ENCODE measurements around the gene PLCB4. TPM values are rescaled to one million over a fixed set of nuclear protein-coding genes. Genes with fewer than 3 reads are reported as not detected.

PLCB4 gene
- total RNA-seq, 1 experiment from 2014 or later: 10.1 TPM

DNA sequence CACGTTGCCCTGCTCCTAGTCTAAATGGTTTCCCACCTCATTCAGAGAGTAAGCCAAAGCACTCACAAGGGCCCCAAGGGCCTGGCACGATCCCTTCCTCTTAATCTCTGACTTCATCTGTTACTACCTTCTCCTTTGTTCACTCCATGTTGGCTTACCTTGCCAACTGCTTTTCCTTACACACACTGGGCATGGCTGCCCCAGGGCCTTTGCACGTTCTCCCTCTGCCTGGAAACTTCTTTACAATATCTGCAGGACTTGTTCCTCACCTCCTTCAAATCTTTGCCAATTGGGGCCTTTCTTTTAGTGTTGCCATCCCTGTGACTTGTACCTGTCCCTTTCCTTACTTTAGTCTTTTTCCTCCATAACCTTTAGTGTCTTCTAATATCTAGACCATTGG, 73.9 kb downstream of the PLCB4 start:
- Mint-ChIP-seq H3K36me3 (ENCODE audit: insufficient read depth in 1 of 3, low read depth in 3 of 3) (peaks cover 2 to 15% (median 11%) of the 10 kb centered on the region in 3 experiments; a peak in 6 of 7 replicates), H3K4me1 (peaks cover 8 to 14% of the 10 kb centered on the region in 2 experiments), H3K4me3 (no peak overlapping the region), H3K27me3 (ENCODE audit: low read depth) (no peaks in the 10 kb centered on the region), H3K27ac (no peak overlapping the region; a peak in 1 of 7 replicates), H3K9me3 (peaks cover 4 to 10% of the 10 kb centered on the region in 2 experiments; a peak in 4 of 5 replicates)
- Histone ChIP-seq H3K4me1 (ENCODE audit: insufficient read depth, low read length) (no peaks in the 10 kb centered on the region), H4K5ac (ENCODE audit: insufficient read length, low read depth, low read length) (no peak overlapping the region), H3K4me2 (ENCODE audit: insufficient read depth, insufficient read length, low read length) (no peak overlapping the region), H3K18ac (ENCODE audit: insufficient read length, low read depth, low read length) (no peak overlapping the region), H2BK120ac (ENCODE audit: low read depth, low read length, poor library complexity, severe bottlenecking) (no peak overlapping the region), H3K27ac (ENCODE audit: insufficient read length, low read depth, low read length) (no peak overlapping the region), H3K27me3 (ENCODE audit: insufficient read depth, low read length) (no peaks in the 10 kb centered on the region), H2BK15ac (ENCODE audit: low read depth, low read length) (no peak overlapping the region), H2BK5ac (ENCODE audit: insufficient read length, low read length) (no peak overlapping the region), H3K79me2 (ENCODE audit: insufficient read depth, low read length) (no peaks in the 10 kb centered on the region), H4K8ac (replicated peaks; ENCODE audit: insufficient read length, low read depth, low read length) (no peak overlapping the region), H2BK12ac (ENCODE audit: insufficient read length, low read depth, low read length) (no peak overlapping the region), H2BK20ac (ENCODE audit: low read depth, low read length, poor library complexity, severe bottlenecking) (no peak overlapping the region), H3K79me1 (ENCODE audit: insufficient read depth, low read depth, low read length, poor library complexity, severe bottlenecking) (no peaks in the 10 kb centered on the region), H3K9ac (ENCODE audit: extremely low read depth, insufficient read length, low read length) (no peak overlapping the region), H3K14ac (ENCODE audit: insufficient read depth, low read length) (no peak overlapping the region), H3K9me3 (ENCODE audit: control insufficient read depth, low read depth, low read length) (no peaks in the 10 kb centered on the region), H2AFZ (ENCODE audit: low read length) (no peak overlapping the region), H3K56ac (ENCODE audit: insufficient read length, low read depth, low read length) (no peak overlapping the region), H4K20me1 (ENCODE audit: control insufficient read depth, insufficient read depth, insufficient read length) (no peaks in the 10 kb centered on the region), H3K23me2 (ENCODE audit: insufficient read length, low read depth, low read length, poor library complexity, severe bottlenecking) (no peaks in the 10 kb centered on the region), H2AK5ac (ENCODE audit: insufficient read length, low read length) (no peak overlapping the region), H3K23ac (ENCODE audit: insufficient read length, low read depth, low read length) (no peak overlapping the region), H3K4ac (ENCODE audit: low read depth, low read length) (no peak overlapping the region), H3T11ph (ENCODE audit: low read length) (no peak overlapping the region), H4K91ac (ENCODE audit: insufficient read length, low read depth, low read length) (no peak overlapping the region)
- no peak for DNase-seq
- TF ChIP-seq, protein P1, sequence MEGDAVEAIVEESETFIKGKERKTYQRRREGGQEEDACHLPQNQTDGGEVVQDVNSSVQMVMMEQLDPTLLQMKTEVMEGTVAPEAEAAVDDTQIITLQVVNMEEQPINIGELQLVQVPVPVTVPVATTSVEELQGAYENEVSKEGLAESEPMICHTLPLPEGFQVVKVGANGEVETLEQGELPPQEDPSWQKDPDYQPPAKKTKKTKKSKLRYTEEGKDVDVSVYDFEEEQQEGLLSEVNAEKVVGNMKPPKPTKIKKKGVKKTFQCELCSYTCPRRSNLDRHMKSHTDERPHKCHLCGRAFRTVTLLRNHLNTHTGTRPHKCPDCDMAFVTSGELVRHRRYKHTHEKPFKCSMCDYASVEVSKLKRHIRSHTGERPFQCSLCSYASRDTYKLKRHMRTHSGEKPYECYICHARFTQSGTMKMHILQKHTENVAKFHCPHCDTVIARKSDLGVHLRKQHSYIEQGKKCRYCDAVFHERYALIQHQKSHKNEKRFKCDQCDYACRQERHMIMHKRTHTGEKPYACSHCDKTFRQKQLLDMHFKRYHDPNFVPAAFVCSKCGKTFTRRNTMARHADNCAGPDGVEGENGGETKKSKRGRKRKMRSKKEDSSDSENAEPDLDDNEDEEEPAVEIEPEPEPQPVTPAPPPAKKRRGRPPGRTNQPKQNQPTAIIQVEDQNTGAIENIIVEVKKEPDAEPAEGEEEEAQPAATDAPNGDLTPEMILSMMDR (conservative IDR thresholded peaks at IDR 0.05): no peak
- WGBS (ENCODE audit: extremely low coverage, insufficient read length, low lambda C conversion rate): no CpG with 5 or more reads among the region's 3 CpGs
